ENCODE measurements around the gene LCE4A. TPM values are rescaled to one million over a fixed set of nuclear protein-coding genes. Genes with fewer than 3 reads are reported as not detected.
"Not testable (repeated sequence)": the region's sequence is repeated elsewhere in the genome, so short reads cannot be mapped to it uniquely, and the experiment has no call there.

Gene LCE4A
- total RNA-seq, 4 donors from 2014 or later: not detected

DNA sequence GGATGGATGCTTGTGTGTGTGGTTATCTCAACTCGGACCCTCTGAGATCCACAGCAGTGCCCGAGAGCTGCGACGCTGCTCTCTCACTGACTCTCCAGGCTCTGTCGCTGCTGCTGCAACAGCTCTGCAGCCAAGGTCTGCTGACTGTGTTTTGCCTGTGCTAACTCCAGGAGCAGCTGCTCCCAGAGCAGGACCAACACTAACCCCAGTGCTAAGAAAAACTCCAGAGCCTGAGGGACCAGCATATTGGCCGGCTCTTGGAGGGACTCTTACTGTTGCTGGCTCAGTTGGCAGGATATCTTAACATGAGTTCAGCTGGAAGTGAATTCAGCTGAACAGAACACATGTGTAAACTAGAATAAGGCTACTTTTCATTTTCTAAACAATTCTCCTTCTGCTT, 28.5 kb upstream of the LCE4A start:
- Histone ChIP-seq H3K9me3 (no peaks in the 10 kb centered on the region), H3K36me3 (no peaks in the 10 kb centered on the region), H3K27ac (no peak overlapping the region), H3K27me3 (no peaks in the 10 kb centered on the region), H3K4me3 (no peak overlapping the region), H3K4me1 (no peaks in the 10 kb centered on the region)
- TF ChIP-seq CTCF (IDR thresholded peaks at IDR 0.05): no peak
- no peak for TF ChIP-seq POLR2A (IDR thresholded peaks at IDR 0.05)
- no peak for DNase-seq

GRCh38 chr1:152681616-152682015, 26.3 kb upstream of the LCE4A start:
- no peaks in the 10 kb centered on the region for H3K36me3 ChIP-seq
- no peaks in the 10 kb centered on the region for H3K27me3 ChIP-seq
- DNase-seq: no peak
- H3K9me3 ChIP-seq: no peaks in the 10 kb centered on the region
- no peak overlapping the region for H3K27ac ChIP-seq
- H3K4me1 ChIP-seq: no peaks in the 10 kb centered on the region
- H3K4me3 ChIP-seq: no peak overlapping the region
- no peak for TF ChIP-seq CTCF (IDR thresholded peaks at IDR 0.05)
- TF ChIP-seq POLR2A (IDR thresholded peaks at IDR 0.05): no peak

DNA sequence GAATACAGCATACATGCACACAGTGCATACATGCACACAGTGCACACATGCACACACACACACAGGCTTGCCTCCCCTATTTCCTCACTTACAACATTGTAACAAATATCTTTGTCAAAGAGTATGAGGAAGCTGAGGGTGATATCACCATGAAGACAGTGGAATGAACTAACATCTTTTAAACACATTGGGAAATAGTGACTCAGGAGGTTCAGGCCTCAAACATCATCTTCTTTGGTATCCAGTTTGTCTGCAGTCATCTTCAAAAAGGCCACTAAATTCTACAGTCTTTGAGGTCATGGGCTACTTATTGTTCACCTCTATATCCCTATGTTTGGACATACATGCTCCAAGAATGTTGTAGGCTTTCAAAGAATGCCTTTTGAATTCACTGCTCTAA, 24.1 kb upstream of the LCE4A start:
- no peak overlapping the region for H3K4me3 ChIP-seq
- H3K4me1 ChIP-seq: no peaks in the 10 kb centered on the region
- H3K36me3 ChIP-seq: no peaks in the 10 kb centered on the region
- DNase-seq: no peak
- H3K9me3 ChIP-seq: no peaks in the 10 kb centered on the region
- H3K27me3 ChIP-seq: no peaks in the 10 kb centered on the region
- no peak for TF ChIP-seq CTCF (IDR thresholded peaks at IDR 0.05)
- no peak overlapping the region for H3K27ac ChIP-seq

GRCh38 chr1:152685823-152686222, 22.1 kb upstream of the LCE4A start, which contains the start of gene LCE2B:
Gene LCE2B (plus strand): TSS chr1:152686123. CDS start chr1:152686844, 721 bp downstream.
- not testable (repeated sequence) for H3K9me3 ChIP-seq, H3K36me3 ChIP-seq, H3K27ac ChIP-seq, DNase-seq, H3K4me3 ChIP-seq, H3K27me3 ChIP-seq, H3K4me1 ChIP-seq

DNA sequence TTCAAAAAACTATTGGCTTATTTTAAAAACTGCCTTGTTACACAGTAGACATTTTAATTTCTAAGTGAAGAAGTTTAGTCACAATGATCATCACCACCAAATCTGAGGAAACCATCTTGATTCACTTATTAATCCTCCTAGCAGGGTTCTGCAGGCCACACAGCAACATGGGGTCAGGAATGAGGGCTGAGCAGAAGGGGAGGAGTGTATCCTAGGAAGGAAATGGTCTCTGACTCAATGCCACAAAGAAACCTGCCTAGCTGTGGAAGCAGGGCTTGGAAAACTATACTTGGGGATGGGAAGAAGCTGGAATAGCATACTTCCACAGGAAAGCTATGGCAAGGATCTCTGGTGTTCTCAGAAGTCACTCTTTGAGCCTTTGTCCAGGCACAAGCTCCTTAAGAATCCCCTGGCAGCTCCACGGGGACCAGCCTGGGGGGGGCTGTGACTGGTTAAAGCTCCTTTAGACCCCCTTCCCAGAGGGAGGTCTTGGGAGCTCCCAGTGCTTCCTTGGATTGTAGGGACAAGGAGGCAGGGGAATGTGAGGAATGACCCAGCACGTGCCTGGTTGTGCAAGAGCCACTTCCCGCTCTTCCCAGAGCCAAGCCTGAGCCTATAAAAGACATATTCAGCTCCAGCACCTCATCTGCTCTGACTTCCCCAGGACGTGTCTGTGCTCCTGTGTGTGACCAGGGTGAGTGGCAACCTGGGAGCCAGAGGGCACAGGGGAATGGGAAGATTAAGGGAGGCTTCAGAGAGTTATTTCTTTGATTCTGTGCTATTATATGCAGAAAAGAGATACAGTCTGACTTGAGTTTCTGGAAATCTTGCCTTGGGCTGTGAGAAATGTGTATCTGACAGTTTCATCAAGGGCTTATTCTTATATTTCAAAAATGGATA, 10.0 kb upstream of the LCE4A start, which contains the start of gene LCE2A:
TSS of gene LCE2A (plus strand) at position 645 of the 900 bp plus-strand sequence. CDS start 557 bp downstream, outside the sequence.
- Histone ChIP-seq H3K36me3 (no peaks in the 10 kb centered on the region), H3K27me3 (no peaks in the 10 kb centered on the region), H3K4me3 (no peak within 1 kb of the TSS), H3K9me3 (no peaks in the 10 kb centered on the region), H3K27ac (no peak within 1 kb of the TSS), H3K4me1 (no peaks in the 10 kb centered on the region)
- no peak for DNase-seq
- TF ChIP-seq POLR2A (IDR thresholded peaks at IDR 0.05) (no peak), CTCF (IDR thresholded peaks at IDR 0.05) (no peak)

GRCh38 chr1:152699746-152700145, 8.2 kb upstream of the LCE4A start:
- H3K36me3 ChIP-seq: no peaks in the 10 kb centered on the region
- no peak for TF ChIP-seq CTCF (IDR thresholded peaks at IDR 0.05)
- no peak for TF ChIP-seq POLR2A (IDR thresholded peaks at IDR 0.05)
- no peak overlapping the region for H3K4me3 ChIP-seq
- no peak overlapping the region for H3K27ac ChIP-seq
- no peaks in the 10 kb centered on the region for H3K27me3 ChIP-seq
- no peaks in the 10 kb centered on the region for H3K9me3 ChIP-seq
- no peak for DNase-seq
- H3K4me1 ChIP-seq: no peaks in the 10 kb centered on the region

Data from Peyer's patch (tissue), 4 donors.